Fibroblast of lung (primary cell): ENCODE measurements around the gene SPTAN1.

Experiments
- EZH2 ChIP-seq: IDR thresholded peaks from 2 replicates; pipeline ENCODE4 v1.5.1; 2012; ENCODE audit warnings: low read length, control low read depth, mild to moderate bottlenecking; ENCODE audit errors: missing control alignments
- TF ChIP-seq, protein P1 (sequence below), 2 donors: IDR thresholded peaks in 1 of 2; conservative IDR thresholded peaks in 1 of 2; 1 replicate in 1 of 2; 2 replicates in 1 of 2; pipeline ENCODE4 v1.5.1; 2011 to 2012; ENCODE audit warnings: low read length in 2 of 2, control low read depth in 1 of 2, inconsistent platforms in 1 of 2, low read depth in 1 of 2, mild to moderate bottlenecking in 1 of 2

DNA sequence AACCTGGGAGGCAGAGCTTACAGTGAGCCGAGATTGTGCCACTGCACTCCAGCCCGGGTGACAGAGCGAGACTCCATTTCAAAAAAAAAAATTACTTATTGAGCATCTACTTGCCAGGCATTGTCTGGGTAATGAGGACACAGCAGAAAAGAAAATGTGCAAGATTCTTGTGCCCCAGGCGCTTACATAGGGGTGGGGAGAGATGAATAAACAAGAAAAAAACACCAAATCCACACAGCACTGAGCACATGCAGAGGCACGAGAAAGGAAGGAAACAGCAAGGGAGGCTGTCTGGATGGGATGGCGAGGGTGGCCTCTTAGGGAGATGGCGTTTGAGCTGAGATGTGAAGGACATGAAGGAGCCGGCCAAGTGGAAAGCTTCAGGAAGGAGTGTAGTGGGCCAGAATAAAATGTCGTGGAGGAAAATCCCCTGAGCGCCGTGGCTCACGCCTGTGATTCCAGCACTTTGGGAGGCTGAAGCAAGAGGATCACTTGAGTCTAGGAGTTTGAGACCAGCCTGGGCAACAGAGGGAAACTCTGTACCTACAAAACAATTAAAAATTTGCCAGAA is 90.4 kb downstream of the SPTAN1 start:
- TF ChIP-seq, protein P1, sequence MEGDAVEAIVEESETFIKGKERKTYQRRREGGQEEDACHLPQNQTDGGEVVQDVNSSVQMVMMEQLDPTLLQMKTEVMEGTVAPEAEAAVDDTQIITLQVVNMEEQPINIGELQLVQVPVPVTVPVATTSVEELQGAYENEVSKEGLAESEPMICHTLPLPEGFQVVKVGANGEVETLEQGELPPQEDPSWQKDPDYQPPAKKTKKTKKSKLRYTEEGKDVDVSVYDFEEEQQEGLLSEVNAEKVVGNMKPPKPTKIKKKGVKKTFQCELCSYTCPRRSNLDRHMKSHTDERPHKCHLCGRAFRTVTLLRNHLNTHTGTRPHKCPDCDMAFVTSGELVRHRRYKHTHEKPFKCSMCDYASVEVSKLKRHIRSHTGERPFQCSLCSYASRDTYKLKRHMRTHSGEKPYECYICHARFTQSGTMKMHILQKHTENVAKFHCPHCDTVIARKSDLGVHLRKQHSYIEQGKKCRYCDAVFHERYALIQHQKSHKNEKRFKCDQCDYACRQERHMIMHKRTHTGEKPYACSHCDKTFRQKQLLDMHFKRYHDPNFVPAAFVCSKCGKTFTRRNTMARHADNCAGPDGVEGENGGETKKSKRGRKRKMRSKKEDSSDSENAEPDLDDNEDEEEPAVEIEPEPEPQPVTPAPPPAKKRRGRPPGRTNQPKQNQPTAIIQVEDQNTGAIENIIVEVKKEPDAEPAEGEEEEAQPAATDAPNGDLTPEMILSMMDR (conservative IDR thresholded peaks at IDR 0.05 in 1 of 2, IDR thresholded peaks at IDR 0.05 in 1 of 2; ENCODE audit: low read depth in 1 of 2, low read length in 2 of 2), result no peak
- TF ChIP-seq EZH2, result no peak
